HG03460 (cell line): Measurements from ENCODE around the gene XAB2.
"Not testable (repeated sequence)": the region's sequence is repeated elsewhere in the genome, so short reads cannot be mapped to it uniquely, and the experiment has no call there.

Experiments used
- ATAC-seq: cut with Tn5 transposase; IDR thresholded peaks from one replicate; pipeline ENCODE4 v1.9.1; 2021; ENCODE audit not compliant: unreplicated experiment

Gene XAB2

GRCh38 chr19:7582446-7582845 is 46.9 kb downstream of the XAB2 start:
- ATAC-seq, result no peak

- no peak for ATAC-seq
Measured at GRCh38 chr19:7579182-7579581, 50.2 kb downstream of the XAB2 start.

- no peak for ATAC-seq
Measured at GRCh38 chr19:7578127-7578526, 51.2 kb downstream of the XAB2 start.

GRCh38 chr19:7577422-7577821 is 51.9 kb downstream of the XAB2 start:
- ATAC-seq, result not testable (repeated sequence)

- no peak for ATAC-seq
Measured at GRCh38 chr19:7575434-7576040, 53.8 kb downstream of the XAB2 start.

GRCh38 chr19:7570761-7571160 is 58.6 kb downstream of the XAB2 start:
- no peak for ATAC-seq
